HG02840 (cell line): ENCODE data around the gene ACACA.
"Not testable (repeated sequence)": the region's sequence is repeated elsewhere in the genome, so short reads cannot be mapped to it uniquely, and the experiment has no call there.

Experiments used
- ATAC-seq: cut with Tn5 transposase; IDR thresholded peaks from one replicate; pipeline ENCODE4 v1.9.1; 2021; ENCODE audit warnings: mild to moderate bottlenecking, moderate library complexity, moderate number of reproducible peaks; ENCODE audit not compliant: unreplicated experiment, low FRiP score

The ACACA gene

DNA sequence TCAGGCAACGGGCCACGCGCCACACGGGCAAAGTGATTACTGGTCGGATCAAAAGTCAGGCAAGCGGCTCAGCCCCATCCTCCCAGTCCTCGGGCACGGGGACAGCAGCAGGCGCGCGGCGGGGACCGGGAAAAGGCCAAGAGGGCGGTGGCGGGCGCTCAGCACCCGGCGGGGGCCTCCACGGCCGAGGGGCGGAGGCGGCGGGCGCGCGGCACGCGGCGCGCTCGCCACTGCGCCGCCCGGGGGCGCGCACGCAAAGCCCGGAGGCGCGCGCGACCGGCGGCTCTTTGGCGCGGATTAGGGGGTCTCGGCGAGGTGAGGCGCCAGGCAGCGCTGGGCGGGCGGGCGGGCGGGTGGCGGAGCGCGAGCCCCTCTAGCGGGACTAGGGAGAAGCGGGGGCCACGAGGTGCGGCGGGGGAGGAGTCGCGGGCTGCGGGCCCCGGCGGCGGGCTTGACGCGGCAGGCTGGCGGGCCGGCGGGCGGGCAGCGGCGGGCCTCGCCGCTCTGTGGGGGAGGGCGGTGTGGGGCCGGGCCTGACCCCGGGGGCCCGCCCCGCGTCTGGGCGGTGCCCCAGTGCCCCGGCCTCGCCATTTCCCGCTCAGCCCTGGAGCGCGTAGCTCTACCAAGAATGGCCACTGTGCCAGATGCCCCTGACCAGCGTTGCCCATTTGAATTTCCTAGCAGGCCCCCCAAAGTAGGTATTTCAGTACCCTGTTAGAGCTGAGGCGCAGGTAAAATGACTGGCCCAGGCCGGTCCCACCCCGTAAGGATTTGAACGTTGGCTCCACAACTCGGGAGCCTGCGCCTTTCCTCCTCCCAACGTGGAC is at the start of gene ACACA, which contains the start of gene TADA2A:
ACACA (minus strand) TSS at position 202 of the 827 bp plus-strand sequence. CDS start 537 bp downstream, outside the sequence.
TADA2A (plus strand) TSS at position 252 of the 827 bp plus-strand sequence. CDS start 4,480 bp downstream, outside the sequence.
- peak; percentile 64 for ATAC-seq

DNA sequence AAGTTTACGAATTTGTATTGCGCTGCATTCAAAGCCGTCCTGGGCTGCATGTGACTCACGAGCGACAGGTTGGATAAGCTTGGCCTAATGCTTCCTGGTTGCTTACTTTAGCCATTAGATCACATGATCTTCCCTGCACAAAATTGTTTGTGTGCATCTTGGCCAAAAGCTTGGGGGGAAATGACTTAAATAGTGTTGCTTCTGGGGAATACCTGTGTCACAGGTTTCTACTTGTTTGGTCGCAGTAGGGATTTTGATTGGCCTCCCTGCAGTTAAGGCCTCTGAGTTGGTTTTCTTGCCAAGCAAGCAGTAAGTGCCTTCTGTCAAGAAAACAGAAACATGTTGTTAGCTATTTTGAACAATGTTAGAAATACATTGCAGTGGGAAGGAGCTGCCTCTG is 43.5 kb upstream of the ACACA start:
- no peak for ATAC-seq

DNA sequence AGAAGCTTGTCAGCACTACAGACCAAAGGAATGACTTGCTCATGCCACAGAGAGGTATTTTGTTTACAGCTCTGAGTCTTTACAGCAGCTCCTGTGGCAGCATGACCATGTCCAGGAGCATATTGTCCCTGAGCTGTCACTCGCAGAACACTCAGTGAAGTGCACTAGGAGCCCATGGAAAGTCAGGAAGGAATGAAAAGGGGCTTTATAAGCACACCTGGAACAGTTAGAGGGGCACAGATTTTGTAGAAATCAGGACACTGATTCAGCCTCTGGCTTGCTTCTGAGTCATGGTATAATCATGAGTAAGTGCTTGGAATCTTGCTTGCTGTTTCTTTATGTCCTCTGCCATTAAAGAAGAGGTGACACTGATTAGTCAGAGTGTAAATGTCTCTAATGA is 41.0 kb upstream of the ACACA start:
- no peak for ATAC-seq

DNA sequence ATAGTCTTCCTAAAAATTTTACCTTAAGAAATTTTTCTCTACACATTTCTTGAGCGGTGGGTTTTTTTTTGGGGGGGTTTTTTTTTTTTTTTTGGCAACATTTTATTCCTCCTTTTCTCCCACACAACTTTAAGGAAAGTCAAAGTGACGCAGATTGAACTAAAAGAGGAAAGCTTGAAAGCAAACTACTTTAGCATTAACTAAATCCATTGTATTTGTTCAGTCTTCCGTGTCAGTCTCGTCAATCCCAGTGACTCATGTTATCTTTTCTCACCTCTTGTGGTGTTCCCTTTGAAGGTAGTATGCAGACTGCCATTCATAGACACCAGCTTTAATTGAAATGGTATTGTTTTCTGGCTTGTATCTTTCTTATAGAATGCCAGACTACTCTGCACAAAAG is 39.4 kb upstream of the ACACA start:
- no peak for ATAC-seq

DNA sequence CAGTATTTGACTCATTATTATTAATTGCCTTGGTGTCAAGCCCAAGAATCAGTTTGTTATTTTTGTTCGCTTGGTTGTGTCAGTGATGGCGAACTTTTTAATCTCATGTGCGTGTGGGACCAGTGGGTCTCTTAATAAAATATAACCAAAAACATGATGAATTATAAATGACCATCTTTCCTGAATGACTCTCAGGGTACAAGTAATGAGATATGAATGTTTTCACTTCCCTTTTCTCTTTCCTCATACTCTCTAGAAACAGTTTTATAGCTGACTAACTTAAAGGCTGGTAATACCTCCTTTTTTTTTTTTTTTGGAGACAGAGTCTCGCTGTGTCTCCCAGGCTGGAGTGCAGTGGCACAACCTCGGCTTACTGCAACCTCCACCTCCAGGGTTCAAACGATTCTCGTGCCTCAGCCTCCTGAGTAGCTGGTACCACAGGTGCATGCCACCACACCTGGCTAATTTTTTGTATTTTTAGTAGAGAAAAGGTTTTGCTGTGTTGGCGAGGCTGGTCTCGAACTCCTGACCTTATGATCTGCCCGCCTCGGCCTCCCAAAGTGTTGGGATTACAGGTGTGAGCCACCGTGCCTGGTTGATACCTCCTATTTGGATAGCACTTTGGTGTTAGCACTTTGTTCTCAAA is 34.9 kb upstream of the ACACA start:
- not testable (repeated sequence) for ATAC-seq

DNA sequence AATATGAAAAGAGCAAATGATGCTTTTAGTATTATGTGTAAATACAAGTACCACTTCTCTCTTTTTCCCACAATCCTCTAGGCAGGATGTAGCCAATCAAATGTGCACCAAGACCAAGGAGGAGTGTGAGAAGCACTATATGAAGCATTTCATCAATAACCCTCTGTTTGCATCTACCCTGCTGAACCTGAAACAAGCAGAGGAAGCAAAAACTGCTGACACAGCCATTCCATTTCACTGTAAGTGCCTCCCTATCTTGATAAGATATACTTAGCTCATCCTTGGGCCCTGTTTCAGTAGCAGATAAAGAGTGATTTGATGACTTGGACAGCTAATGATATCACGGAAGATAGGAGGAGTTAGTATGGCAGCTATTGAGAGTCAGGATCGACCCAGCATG is 33.8 kb upstream of the ACACA start:
- no peak for ATAC-seq

DNA sequence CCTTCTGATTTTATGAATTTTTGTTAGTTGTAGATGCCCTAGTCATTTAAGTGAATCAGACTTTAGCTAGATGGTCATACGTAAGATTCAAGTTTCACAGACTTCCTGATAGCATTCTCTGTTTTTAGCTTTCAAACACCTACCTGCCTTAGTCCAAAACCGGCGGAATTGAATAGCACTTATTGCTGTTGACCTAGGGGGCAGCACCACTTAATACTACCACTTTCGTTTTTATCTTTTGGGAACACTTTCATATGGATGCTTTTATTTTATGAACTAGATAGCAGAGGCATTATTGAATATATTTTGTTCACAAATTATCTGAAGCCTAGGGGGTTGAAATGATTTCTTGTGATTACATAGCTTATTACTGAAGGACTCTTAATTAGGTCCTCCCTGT is 31.5 kb upstream of the ACACA start:
- ATAC-seq: no peak

DNA sequence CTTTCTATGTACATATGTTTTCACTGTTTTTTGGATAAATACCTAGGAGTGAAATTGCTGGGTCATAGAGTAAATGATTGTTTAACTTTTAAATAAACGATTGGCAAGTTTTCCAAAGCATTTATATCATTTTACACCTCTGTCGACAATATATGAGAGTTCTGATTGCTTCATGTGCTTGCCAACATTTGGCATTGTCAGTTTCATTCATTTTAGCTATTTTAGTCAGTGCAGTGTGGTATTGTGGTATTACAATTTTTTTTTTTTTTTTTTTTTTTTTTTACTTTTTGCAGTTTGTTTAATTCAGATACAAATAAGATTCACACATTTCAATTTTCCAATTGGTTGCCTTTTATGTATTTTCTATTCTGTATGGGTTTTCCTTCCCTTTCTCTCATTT is 26.0 kb upstream of the ACACA start:
- no peak for ATAC-seq

DNA sequence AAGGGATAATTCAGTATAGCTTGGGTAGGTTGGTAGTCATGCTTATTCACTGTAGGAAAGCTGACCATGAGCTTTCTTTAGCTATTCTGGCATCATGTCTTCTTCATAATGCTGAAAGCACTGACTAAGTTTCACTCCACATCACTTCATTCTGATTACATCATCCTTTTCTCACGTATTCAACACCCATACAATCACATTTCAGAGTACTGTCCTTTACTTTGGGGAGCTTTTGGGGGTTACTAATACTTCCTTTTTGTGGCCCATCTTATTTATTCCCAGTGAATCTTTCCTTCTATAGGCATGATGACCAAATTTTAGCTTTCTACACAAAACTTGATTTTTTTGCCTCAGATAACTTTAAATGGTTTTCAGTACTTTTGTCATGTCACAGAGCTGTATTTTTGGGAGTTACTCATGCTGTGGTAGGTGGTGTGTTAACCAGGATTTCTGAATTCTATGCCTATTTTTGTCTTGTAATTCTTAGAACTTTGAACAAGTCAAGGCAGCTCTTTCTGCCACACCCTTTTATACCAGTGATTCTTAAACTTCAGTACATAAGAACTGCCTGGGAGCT is 23.5 kb upstream of the ACACA start:
- ATAC-seq: no peak

DNA sequence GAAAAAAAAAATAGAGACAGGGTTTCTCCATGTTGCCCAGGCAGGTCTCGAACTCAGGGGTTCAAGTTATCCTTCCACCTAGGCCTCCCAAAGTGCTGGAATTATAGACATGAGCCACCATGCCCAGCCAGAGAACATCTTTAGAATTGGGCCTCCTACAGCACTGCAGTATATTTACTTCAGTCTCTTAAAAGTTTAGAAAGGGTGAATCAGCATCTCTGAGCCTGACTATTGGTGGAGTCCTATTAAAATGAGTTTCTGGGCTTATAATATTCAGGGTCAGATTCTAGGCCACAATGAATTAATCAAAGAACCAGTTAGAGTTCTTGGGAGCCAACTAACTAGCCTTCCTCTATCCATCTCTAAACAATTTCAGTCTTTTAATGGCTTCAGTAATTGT is 22.8 kb upstream of the ACACA start:
- ATAC-seq: no peak

DNA sequence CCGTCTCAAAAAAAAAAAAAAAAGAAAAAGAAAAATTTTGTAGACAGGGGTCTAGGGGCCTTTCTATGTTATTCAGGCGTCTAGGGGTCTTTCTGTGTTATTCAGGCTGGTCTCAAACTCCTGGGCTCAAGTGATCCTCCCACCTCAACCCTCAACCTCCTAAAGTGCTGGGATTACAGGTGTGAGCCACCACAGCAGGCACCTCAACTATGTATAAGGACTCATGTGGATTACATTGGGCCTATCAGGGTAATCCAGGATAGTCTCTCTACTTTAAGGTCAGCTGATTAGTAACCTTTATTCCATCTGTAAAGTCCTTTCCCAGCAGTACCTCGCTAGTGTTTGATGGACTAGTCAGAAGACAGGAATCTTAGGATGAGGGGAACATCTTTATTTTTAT is 22.4 kb upstream of the ACACA start:
- ATAC-seq: no peak

DNA sequence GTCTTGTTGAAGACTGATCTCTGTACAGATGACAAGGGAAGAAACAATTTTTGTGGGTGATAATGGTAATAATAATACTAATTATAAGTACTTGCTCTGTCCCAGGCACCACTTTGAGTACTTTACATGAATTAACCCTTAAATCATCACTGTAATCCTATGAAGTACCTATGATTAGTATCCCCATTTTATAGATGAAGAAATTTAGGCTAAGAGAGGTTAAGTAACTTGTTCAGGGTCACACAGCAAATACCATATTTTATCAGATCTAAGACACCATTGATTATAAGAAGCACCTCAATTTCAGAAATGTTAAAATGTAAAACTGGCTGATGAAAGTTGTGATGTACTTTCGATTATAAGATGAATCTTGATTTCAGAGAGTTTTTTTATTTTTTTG is 18.6 kb upstream of the ACACA start:
- ATAC-seq: no peak

DNA sequence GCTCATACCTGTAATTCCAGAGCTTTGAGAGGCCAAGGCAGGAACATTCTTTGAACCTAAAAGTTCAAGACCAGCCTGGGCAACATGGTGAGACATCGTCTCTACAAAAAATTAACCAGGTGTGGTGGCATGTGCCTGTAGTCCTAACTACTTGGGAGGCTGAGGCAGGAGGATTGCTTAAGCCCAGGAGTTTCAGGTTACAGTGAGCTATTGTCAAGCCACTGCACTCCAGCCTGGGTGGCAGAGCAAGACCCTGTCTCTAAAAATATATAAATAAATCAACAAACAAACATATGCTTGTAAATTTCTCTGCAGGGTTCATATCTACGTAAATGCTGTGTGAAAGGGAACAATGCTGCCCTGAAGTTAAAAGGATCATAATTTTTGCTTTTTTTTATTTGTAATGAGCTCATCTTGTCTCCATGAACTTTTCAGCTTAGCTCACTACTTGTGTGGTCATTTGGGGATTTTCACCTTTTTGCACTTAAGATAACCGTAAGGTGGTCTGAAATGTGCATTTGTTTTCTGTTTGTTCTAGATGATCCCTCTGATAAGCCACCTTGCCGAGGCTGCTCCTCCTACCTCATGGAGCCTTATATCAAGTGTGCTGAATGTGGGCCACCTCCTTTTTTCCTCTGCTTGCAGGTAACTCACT is 16.5 kb upstream of the ACACA start:
- no peak for ATAC-seq

DNA sequence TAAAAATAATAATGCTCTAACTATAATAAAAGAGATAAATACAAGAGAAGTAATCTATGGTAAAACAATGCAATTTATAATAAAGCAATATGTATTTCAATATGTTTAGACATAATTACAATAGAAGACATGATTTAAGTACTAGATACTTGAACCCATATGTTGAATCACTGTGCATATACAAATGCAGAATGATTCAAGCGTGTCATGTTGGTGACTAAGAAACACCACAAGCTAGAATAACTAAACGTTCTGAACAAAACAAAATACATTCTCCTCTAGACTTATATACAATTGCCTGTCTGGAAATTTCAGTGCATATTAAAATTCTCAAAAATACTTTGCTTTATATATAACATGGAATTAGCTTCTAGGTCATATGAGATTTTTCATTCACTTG is 11.2 kb upstream of the ACACA start:
- ATAC-seq: no peak

DNA sequence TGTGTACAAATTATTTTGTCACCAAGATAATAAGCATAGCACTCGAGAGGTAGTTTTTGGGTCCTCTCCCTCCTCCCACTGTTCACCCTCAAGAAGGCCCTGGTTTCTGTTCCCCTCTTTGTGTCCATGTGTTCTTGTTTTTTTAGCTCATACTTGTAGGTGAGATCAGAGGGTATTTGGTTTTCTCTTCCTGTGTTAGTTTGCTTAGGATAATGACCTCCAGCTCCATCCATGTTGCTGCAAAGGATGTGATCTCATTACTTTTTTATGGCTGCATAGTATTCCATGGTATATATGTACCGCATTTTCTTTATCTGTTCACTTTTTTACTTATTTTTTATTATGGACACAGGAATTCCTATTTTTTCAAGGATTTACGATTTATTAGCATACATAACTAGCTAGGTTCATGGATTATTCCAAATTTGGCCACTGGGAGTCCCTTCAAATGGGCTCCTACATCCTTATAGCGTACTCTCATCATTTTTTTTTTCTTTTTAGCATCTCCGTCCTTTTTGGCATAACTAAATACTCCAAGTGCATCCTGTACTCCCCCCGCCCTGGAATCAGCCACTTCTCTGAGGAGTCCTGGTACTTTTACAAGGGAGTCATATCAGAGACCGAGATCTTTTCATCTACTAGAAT is 7.4 kb upstream of the ACACA start:
- no peak for ATAC-seq

DNA sequence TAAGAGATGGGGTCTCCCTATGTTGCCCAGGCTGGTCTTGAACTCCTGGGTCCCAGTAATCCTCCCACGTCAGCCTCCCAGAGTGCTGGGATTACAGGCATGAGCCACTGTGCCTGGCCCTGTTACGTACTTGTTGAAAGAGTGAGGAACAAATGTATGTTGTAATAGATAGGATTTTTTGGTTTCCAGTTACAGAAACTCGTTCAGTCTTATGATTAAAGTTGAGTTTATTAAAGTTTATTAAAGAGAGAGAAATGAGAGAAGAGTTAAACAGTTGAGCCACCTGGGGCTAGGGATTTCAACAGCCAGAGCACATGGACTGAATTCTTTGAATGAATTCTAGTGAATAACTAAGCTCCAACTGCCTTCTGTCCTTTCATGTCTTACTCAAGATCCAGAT is 3.7 kb upstream of the ACACA start:
- ATAC-seq: no peak

DNA sequence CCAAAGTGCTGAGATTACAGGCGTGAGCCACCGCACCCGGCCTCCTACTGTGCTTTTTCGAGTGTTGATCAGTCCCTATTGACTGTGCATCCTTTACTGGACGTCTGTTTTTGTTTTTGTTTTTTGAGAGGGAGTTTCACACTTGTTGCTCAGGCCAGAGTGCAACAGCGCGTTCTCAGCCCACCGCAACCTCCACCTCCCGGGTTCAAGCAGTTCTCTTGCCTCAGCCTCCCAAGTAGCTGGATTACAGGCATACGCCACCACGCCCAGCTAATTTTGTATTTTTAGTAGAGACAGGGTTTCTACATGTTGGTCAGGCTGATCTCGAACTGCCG is 1.5 kb upstream of the ACACA start:
- ATAC-seq: not testable (repeated sequence)

DNA sequence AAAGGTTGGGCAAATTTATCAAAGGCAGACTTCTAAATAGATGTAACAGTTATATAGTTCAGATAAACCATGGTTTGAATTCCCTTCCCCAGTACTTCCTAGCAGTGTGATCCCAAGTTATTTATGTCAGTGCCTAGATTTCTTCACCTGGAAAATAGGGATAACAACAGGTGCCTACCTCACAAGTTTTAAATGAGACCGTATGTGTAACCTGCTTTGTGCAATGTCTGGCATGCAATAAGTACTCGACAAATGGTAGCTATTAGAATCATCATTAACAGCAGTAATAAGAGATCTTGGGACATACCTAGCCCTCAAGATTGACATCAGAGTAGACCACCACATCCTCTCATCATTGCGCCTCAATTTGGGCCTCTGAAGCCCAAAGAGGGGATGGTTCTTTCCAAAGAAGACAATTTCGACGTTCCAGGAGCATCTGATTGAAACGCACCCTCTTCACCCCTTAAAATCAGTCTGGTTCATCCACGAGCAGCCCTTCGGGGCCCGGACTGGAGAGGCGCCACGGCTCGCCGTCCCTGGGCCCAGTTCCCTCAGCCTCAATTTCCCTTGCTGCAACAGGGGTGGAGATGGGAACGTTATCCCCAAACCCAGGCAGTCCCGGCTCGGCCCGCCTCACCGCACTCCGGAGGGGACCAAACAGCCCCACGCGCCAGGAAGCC is 541 bp downstream of the ACACA start:
- ATAC-seq: peak; percentile 40

DNA sequence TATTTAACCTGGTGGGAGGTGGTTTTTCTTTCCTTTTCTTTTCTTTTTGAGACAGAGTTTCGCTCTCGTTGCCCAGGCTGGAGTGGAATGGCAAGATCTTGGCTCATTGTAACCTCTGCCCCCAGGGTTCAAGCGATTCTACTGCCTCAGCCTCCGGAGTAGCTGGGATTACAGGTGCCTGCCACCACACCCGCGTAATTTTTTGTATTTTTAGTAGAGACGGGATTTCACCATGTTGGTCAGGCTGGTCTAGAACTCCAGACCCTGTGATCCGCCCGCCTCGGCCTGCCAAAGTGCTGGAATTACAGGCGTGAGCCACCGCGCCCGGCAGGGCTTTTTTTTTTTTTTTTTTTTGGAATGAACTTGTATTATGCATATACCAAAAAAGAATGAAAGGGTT is 1.1 kb downstream of the ACACA start:
- ATAC-seq: not testable (repeated sequence)

DNA sequence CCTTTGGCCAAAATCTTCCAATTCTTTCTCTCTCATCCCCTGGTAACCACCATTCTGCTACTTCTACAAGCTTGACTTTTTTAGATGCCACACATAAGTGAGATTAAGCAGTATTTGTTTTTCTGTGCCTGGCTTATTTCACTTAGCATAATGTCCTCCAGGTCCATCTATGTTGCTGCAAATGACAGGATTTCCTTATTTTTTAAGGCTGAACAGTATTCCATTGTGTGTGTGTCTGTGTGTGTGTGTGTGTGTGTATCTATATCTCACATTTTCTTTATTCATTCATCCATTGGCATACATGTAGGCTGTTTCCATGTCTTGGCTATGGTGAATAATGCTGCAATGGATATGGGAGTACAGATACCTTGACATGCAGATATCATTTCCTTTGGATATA is 6.1 kb downstream of the ACACA start:
- ATAC-seq: no peak
